ENCODE measurements around the gene LIN52.

The LIN52 gene, protein sequence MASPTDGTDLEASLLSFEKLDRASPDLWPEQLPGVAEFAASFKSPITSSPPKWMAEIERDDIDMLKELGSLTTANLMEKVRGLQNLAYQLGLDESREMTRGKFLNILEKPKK

DNA sequence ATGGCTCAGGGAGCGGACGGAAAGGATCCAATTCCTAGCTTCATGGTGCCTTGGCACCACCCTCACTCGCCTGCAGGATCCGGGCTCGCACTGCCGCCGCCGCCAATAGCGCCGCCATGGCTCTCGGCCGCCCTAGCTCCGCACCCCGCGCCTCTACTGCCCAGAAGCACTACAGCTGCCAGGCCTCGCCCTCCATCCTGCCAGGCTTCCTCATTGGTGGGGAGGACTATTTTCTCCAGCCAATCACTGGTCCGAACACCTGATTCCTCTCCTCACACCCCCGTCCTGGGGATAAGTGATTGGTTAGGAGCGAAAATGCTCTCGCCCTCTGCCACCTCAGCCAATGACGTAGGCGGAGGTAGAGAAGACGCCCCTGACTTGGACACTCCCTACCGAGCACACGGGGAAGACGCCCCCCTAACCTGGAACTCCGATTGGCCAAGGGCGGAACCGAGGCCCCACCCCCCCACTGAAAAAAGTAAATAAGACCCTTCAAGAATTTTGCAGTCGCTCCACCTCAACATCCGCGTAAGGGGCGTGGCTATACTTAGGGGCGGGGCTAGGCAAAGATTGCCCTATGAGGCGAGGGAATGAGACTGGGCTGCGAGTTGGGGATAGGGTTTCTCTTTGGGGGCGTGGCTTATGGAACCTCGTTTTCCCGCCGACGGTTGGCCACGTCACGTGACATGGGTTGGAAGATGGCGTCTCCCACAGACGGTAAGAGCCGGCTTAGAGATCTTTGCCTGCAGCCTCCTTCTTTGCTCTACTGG lies at the start of gene LIN52, which contains the start of gene ALDH6A1:
LIN52 (plus strand) TSS at position 680 of the 770 bp plus-strand sequence; CDS start at position 699, 19 bp downstream.
ALDH6A1 (minus strand) TSS at position 177 of the 770 bp plus-strand sequence; CDS start at position 118, 59 bp downstream.
- DNase-seq, result peak; percentile 100

DNA sequence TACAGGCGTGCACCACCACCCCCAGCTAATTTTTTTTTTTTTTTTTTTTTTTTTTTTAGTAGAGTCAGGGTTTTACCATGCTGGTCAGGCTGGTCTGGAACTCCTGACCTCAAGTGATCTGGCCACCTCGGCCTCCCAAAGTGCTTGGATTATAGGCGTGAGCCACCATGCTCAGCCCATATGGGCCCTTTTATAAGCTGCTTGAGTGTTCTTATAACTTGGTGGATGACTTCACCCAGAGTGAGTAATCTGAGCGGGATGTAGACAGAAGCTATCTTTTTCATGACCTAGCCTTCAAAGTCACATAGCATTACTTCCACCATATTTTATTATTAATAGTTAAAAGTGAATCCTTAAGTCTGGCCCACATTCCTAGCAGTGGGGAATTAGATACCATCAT lies 49.2 kb upstream of the LIN52 start:
- no peak for DNase-seq

DNA sequence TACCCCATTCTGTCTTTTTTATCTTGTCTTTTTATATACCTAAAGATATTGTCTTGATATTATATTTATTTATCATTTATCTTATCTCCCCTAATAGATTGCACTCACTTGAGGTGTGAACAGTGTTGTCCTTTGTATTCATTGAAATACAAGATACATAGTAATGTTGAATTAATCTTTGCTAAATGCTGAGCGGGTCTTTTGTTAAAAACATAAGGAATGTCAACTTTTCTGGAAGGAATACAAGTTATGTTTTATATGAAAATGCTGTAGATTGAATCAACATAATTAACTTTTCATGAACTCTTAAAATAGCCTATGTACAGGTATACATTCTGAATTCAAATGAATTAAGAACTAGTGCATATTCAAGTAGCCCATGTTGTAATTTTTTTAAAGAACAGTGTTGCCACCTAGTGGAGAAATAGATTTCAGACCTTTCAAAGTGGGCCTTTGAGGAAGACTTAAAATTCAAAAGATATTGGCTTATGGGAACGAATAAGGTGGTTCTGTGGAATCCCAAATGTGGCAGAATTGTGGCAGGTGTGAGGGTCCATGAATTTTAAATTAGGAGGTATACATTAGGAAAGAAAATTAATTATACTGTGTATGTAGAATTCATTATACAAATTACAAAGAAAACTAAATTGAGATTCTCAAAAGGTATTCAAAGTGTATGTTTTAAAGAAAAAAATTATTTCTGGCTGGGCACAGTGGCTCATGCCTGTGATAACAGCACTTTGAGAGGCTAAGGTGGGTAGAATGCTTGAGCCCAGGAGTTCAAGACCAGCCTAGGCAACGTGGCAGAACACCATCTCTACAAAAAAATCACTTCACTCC lies 46.5 kb upstream of the LIN52 start:
- DNase-seq, result peak; percentile 63

DNA sequence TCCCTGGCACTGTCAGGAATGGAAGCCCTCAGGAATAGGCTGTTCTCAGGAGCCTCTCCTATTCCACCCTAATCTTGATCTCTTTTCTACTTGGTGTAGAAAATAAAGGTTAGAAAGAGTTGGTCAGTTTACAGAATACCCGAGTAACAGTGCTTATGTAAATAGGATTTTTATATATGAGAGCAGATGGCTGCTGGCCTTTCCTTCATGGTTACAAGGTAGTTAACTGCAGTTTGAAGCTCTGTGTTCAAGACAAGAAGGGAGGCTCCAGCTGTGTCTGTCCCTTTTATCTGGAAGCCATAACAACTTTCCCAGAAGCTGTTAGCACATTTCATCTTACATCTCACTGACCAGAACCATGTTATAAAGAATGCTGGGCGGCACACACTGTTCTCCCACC lies 42.5 kb upstream of the LIN52 start:
- DNase-seq, result no peak

DNA sequence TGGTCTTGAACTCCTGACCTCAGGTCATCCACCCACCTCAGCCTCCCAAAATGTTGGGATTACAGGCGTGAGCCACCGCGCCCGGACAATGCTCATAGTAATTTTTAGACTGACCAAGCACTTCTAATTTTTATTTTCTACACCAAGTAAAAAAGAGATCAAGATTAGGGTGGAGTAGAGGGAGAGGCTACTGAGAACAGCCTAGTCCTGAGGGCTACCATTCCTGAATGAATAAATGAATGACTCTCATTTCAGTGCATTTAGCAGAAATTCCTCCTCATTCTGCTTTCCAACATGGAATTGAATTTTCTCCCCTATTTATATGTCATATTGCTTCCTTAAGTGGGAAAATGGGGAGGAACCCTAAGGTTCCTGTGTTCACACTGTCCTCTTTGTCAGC lies 39.2 kb upstream of the LIN52 start:
- DNase-seq, result no peak

DNA sequence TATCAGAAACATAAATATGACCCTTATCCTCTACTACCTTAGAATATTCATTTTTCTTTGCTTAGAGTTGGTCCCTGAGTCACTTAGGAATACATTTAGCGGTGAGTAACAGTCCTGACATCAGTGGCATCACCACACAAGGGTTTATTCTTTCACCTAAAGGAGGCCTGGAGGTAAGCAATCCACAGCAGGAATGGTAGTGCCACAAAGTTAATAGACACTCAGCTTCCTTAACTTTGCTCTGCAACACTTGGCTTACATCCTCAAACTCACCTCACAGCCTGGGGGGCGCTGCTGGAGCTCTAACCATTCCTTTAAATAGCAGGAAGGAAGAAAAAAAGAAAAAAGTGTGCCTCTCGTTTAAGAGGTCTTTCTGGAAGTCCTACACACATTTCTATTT lies 36.5 kb upstream of the LIN52 start:
- no peak for DNase-seq

DNA sequence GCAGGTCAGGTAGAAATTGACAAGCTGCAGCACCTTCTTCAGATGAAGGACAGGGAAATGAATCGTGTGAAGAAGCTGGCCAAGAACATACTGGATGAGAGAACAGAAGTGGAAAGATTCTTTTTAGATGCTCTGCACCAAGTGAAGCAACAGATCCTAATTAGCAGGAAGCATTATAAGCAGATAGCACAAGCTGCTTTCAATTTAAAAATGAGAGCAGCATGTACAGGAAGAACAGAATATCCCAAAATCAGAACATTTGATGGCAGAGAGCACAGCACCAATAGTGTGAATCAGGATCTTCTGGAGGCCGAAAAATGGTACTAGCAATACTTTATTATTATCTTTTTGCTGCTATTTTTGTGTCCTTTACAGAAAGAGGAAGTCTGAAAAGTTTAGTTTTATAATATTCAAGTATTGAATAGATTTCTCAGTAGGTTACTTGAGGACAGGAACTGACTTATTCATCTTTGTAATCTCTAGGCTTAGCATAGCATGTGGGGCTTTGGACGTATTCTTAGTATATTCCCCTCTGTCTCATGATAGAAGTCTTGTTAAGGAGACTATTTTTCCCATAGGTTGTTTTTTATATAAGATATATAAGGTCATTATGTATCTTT lies 34.8 kb upstream of the LIN52 start:
- DNase-seq, result no peak

DNA sequence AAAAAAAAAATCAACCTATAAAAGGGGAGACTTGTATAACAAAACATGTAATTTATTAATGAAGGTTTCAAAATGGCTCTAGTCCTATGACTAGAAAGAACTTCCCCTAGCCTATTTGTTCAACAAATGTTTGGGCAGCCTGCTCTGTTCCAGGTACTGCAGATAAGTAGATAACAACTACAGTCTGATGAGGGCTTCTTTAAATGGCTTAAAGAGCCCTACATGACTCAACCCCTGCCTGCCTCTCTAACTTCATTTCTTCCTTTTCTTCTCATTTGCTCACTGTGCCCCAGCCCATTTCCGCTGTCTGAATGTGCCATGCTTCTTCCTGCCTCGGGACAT lies 22.0 kb upstream of the LIN52 start:
- DNase-seq, result no peak

DNA sequence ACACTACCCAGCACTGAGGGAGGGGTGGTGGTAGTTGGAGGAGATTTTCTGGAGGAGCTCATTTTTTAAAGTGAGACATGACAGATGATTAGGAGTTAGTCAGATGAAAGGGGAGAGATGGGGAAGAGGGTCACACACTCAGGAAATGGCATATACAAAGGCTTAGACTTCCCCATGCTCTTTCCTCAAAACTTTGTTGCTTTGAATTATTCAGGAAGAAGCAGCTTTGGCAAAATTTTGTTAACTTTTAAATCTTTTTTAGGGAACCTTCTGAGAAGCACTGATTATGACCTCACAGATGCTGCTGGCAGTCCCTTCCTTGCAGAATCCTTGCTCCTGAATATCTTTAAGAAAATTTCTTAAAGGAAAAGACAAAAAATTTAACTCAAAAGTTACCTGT lies 20.3 kb upstream of the LIN52 start:
- DNase-seq, result no peak

DNA sequence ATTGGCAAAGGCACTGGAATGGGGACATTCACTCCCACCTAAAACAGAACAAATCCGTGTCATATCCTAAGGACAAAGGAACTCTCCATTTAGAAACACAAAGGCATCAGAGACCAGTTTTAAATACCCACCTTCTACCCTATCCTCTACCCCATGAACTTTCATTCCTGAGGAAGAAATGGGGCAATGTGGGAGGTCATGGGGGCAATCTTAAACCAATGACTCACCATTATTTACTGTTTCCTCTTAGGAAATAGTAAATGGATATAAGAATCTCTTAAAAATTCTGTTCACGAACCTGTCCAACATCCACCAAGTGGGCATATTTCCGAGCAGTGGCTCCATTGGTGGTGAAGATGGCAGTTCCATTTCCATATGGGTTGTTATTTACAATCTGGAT lies 19.9 kb upstream of the LIN52 start:
- DNase-seq, result no peak

DNA sequence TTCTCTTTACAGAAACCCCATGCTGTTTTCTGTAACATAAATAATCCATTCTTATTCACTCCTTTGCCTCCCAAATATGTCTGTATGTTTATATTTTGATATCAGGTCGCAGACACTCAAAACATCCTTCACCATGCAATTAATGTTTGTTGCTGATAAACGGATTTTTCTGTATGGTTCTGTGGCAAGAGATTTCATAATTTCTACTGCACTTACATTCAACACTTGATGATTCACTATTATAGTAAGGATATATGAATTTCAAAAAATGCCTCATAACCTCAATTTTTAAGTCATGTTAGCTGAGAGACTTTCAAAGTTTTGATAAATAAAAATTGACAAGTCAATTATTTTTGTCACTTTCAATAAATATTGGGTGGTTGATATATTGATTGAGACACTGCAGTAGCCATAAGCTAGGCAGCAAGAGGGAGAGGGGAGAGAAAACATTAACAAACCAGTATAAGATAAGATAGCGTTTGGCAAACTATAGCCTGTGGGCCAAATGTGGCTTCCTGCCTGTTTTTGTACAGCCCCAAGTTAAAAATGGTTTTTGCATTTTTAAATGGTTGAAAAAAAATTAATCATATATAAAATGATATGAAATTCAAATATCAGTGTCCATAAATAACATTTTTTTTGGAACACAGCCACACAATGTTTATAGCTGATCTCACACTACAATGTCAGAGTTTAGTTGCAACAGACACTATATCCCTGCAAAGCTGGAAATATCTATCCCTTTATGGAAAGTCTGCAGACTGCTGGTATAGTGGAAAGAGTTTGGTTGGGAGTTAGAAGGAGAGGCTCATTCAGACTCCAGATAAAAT lies 18.8 kb upstream of the LIN52 start:
- DNase-seq, result no peak

DNA sequence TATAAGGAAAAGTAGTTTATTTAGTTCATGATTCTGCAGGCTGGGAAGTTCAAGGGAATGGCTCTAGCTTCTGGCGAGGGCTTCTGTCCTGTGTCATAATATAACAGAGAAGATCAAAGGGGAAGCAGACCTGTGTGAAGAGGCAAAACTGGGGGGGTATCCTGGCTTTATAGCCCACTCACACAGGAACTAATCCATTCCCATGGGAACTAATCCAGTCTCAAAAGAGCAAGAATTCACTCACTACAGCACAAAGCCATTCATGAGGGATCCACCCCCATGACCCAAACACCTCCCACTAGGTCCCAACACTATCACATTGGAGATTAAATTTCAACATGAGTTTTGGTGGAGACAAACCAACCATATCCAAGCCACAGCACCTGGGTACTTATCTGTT lies 7.4 kb upstream of the LIN52 start:
- no peak for DNase-seq

DNA sequence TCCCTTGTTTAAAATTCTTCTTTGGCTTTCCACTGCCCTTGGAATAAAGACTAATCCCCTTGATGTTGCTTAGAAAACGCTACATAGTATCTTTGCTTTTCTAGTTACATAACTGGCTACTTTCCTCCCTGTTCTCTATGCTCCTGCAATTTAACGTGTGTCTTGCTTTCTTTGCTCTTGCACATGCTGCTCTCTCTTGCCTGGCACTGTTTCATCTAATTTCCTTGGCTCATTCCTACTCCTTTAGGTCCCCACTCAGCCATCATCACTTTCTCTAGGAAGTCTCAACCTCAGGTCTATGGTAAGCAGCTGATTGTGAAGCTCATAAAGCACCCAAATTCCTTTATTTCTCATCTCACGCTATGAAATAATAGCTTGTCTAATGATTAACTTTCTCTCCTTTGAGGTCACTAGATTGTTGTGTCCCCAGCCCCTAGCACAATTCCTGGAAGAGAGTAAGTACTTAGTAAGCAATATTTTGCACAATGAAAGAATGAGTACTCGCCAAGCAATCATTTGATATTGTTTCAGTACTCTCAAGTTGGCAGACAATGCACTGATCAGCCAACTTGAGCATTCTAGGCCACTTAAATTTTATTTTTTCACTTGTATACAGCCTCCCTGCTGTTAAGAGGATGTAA lies 3.8 kb upstream of the LIN52 start:
- no peak for DNase-seq

DNA sequence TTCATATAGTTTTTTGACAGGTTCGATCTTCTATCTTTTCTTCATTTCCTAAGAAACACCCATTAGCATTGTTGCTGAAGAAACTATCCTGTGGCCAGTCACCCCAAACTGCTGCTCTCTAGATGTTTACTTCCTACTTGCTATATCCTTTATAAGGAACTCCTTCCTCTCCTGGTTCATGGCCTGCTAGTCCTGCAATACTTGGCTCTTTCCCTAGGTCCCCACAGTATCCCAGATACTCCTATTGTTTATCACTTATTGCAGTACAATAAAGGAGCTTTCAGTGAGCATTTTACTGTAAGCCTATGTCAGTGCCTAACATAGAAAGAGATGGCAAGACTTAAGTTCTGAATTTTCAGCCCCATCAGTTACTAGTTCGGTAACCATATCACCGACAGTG lies 3.3 kb upstream of the LIN52 start:
- no peak for DNase-seq

DNA sequence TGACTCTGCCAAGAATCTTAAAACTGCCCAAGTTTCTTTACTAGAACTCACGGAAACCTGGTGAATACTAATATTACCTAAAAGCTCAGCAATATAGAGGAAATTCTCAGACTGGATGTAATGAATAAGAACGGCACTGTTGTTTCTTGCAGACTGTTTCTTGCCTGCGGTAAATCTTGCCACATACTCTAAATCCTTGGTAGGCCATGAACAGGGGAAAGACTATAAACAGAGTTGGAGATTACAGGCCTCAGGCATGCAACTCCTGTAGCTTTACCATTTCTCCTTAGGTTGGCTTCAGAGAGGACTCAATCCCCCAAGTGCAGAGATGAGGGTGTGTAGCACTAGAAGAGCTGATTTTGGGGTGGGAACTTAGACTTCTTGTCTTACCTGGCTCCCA lies 1.6 kb upstream of the LIN52 start:
- DNase-seq, result no peak

DNA sequence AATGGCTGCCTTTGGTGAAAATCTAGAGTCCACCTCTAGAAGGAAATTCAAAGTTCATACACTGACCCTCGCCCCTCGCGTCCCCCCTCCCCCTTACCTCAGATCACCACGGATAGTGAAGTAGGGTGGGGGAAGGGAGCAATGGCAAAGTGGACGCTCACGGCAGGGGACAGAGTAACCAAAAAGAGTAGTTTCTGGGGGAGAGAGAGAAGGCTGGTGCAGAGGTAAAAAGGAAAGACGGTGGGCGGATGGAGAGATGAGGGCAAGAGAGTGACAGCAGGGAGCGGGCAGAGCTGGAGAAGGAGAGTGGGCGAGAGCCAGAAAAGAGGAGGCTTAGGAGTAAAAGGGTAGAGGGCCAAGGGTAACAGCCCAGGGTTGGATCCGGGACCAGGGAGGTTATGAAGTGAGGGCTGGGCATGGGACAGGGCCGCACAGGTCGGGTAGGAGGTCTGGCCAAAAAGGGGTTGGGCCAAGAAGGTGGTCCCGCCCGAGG lies 926 bp upstream of the LIN52 start:
- DNase-seq, result no peak

DNA sequence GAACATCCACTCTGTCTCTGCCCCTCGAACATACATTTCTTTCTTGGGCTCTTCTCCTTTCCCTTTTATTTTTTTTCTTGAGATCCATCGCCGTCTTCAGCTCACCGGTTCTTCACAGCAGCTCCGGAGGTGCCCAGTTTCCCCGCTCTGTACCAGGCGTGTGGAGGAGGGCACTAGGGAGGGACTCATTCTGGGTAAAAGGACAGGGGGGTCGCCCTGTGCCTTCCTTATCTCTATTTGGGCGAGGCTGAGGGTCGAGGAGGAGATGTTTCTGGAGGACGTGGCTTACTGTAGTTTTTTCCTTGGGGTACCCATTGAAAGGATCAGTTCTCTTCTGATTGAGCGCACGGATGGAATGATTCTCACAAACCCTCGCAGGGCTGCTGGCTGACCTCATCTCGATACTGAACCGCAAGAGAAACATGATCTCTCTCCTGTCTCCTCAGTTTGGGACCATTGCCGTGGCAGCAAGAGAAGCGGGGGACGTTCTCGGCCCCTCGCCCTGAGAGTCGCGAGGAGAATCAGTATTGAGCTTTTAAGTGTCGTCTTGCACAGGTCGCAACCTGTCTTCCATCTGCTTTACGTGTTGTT lies 386 bp downstream of the LIN52 start:
- DNase-seq, result peak; percentile 66

DNA sequence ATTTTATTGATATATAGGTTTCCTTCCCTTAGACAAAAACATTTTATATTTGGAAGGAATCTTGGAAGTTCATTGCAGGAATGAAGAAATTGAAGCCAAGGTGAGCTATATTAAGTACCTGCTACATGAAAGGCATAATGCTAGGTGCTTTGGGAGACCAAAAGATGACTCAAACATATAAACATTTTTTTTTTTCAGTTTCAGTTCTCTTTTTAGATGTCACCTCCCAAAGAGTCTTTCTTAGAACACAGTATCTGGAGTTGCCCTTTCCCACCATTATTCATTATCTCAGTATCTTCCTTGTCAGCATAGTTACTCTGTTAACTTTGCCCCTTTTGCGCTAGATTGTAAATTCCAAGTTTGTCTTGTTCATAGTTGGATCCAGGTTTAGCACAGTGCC lies 1.1 kb downstream of the LIN52 start:
- DNase-seq, result peak; percentile 67

DNA sequence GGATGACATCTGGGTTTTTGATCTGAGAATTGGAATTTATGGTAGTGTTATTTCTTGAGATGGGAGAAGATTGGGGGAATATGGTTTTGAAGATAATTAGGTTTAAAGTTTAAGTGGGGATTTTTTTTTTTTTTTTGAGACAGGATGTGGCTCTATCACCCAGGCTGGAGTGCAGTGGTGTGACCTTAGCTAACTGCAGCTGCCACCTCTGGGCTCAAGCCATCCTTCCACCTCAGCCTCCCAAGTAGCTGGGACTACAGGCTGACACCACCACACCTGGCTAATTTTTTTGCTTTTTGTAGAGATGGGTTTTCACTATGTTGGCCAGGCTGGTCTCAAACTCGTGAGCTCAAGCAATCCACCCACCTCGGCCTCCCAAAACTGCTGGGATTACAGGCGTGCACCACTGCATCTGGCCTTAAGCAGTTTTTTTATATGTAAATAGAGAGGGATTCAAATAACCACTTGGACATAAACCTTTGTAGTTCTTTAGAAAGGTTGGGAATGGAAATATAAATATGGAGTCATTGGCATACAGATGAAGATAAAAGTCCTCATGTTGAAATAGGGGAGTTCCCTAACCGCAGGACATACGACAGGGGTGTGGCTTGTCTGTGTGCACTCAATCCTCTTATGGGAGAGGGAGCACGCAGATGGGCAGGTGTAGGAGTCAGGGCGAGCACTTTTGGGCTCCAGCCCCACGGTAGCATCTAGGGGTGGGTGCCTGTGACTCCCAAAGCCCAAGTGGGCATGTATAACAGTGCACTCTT lies 4.7 kb downstream of the LIN52 start:
- no peak for DNase-seq

DNA sequence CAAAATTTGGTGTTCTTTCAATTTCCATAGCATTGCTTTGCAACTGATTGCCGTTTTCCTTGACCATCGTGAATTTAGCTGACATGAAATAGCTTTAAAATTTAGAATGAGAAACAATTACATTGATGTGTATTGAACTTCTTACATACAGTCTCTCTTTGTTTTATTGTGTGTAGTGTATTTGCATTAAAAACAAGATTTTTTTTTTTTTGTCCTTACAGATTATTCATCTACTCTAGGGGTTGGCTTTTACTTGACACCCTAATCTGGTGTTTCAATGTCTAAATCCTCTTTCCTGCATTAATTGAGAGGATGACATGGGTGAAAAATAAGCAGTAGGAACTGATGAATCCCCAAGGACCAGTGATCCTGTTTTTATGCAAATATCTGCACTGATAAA lies 20.6 kb downstream of the LIN52 start:
- no peak for DNase-seq

DNA sequence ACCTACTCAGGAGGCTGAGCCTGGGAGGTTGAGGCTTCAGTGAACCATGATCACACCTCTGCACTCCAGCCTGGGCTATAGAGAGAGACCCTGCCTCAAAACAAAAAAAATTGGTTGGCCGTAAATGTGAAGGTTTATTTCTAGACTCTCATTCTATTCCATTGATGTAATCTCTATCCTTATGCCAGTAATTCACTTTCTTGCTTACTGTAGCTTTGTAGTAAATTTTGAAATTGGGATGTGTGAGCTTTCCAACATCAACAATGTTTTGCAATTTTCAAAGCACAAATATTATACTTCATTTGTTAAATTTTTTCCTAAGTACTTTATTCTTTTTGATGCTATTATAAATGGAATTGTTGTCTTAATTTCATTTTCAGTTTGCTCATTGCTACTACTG lies 24.6 kb downstream of the LIN52 start:
- no peak for DNase-seq

Measured in activated CD4-positive, alpha-beta T cell treated with anti-CD3 and anti-CD28 coated beads, Interleukin-2, amount 50 U/mL, for 16 hours (primary cell).